ENCODE data around the gene LIN7B. TPM values are rescaled to one million over a fixed set of nuclear protein-coding genes. Genes with fewer than 3 reads are reported as not detected.

Gene LIN7B
- total RNA-seq, 3 donors from 2014 or later, result 8.5 to 17.6 (median 11.8) TPM

GRCh38 chr19:49155820-49156346 is 41.7 kb downstream of the LIN7B start:
- Histone ChIP-seq H3K27ac (peak overlapping the region in 1 of 2 donors; percentile 63), H3K27me3 (no peaks in the 10 kb centered on the region)
- intact Hi-C loops (cut with DNase I; ENCODE audit: low total_unique reads), result no loop called here

GRCh38 chr19:49157445-49158224 is 43.5 kb downstream of the LIN7B start, which contains the start of gene TRPM4:
Gene TRPM4, plus strand, starts transcription at chr19:49157792. Its CDS starts 75 bp downstream, at chr19:49157867.
- Histone ChIP-seq H3K4me3 (peak within 1 kb of the TSS; percentile 80 to 90 (median 83)), H3K36me3 (no peaks in the 10 kb centered on the region), H3K9me3 (no peaks in the 10 kb centered on the region), H3K27me3 (no peaks in the 10 kb centered on the region), H3K4me1 (peaks cover 0 to 5% of the 10 kb centered on the region in 2 donors), H3K27ac (peak within 1 kb of the TSS; percentile 86)
- TF ChIP-seq CTCF (IDR thresholded peaks at IDR 0.05), result no peak
- TF ChIP-seq POLR2AphosphoS5 (IDR thresholded peaks at IDR 0.05), result peak in 2 of 3 donors; percentile 59 to 80
- TF ChIP-seq POLR2A (IDR thresholded peaks at IDR 0.05), result peak; percentile 52
- peak; percentile 86 to 93 for DNase-seq (ENCODE audit: low spot score in 2 of 2)
- intact Hi-C loops (cut with DNase I; ENCODE audit: low total_unique reads), result no loop called here

More at GRCh38 chr19:49155820-49156346, 41.7 kb downstream of the LIN7B start:
- Histone ChIP-seq H3K9me3 (no peaks in the 10 kb centered on the region), H3K4me3 (no peak overlapping the region), H3K36me3 (no peaks in the 10 kb centered on the region), H3K4me1 (peaks cover 4 to 10% of the 10 kb centered on the region in 2 donors)
- no peak for TF ChIP-seq POLR2A (IDR thresholded peaks at IDR 0.05)
- no peak for TF ChIP-seq CTCF (IDR thresholded peaks at IDR 0.05)
- TF ChIP-seq POLR2AphosphoS5 (IDR thresholded peaks at IDR 0.05), result no peak
- DNase-seq (ENCODE audit: low spot score in 2 of 2), result no peak

GRCh38 chr19:49160450-49161189 is 46.5 kb downstream of the LIN7B start:
- no peak for DNase-seq (ENCODE audit: low spot score in 2 of 2)
- intact Hi-C loops (cut with DNase I; ENCODE audit: low total_unique reads), result no loop called here
- Histone ChIP-seq H3K4me3 (no peak overlapping the region), H3K9me3 (no peaks in the 10 kb centered on the region), H3K27ac (peak overlapping the region in 1 of 2 donors; percentile 25), H3K4me1 (peaks cover 2 to 9% of the 10 kb centered on the region in 2 donors), H3K27me3 (no peaks in the 10 kb centered on the region), H3K36me3 (no peaks in the 10 kb centered on the region)
- TF ChIP-seq CTCF (IDR thresholded peaks at IDR 0.05) (no peak), POLR2A (IDR thresholded peaks at IDR 0.05) (no peak), POLR2AphosphoS5 (IDR thresholded peaks at IDR 0.05) (no peak)

GRCh38 chr19:49161987-49162386 is 47.8 kb downstream of the LIN7B start:
- Histone ChIP-seq H3K27me3 (no peaks in the 10 kb centered on the region), H3K4me1 (peaks cover 8 to 11% of the 10 kb centered on the region in 2 donors), H3K27ac (peak overlapping the region; percentile 39 to 60), H3K4me3 (no peak overlapping the region), H3K9me3 (no peaks in the 10 kb centered on the region), H3K36me3 (no peaks in the 10 kb centered on the region)
- intact Hi-C loops (cut with DNase I; ENCODE audit: low total_unique reads), result no loop called here
- DNase-seq (ENCODE audit: low spot score in 2 of 2), result peak in 1 of 2 donors; percentile 43
- no peak for TF ChIP-seq POLR2AphosphoS5 (IDR thresholded peaks at IDR 0.05)

- peak; percentile 41 to 66 for DNase-seq (ENCODE audit: low spot score in 2 of 2)
- Histone ChIP-seq H3K36me3 (no peaks in the 10 kb centered on the region), H3K27ac (peak overlapping the region; percentile 92 to 96), H3K9me3 (no peaks in the 10 kb centered on the region), H3K4me3 (peak overlapping the region in 1 of 3 donors; percentile 29), H3K4me1 (peaks cover 6 to 8% of the 10 kb centered on the region in 2 donors), H3K27me3 (no peaks in the 10 kb centered on the region)
- intact Hi-C loops (cut with DNase I; ENCODE audit: low total_unique reads), result no loop called here
- TF ChIP-seq POLR2A (IDR thresholded peaks at IDR 0.05) (no peak), POLR2AphosphoS5 (IDR thresholded peaks at IDR 0.05) (peak in 1 of 3 donors; percentile 18), CTCF (IDR thresholded peaks at IDR 0.05) (no peak)
Measured at GRCh38 chr19:49165111-49165750, 51.1 kb downstream of the LIN7B start.

Data from breast epithelium (tissue), 4 donors.